ENCODE measurements around the gene GRB10.

GRCh38 chr7:50706469-50706937 is 76.2 kb downstream of the GRB10 start:
- TF ChIP-seq EZH2phosphoT487 (IDR thresholded peaks at IDR 0.05) (no peak), CTCF (IDR thresholded peaks at IDR 0.05) (no peak)

All from neural progenitor cell (in vitro differentiated cells).